Activated gamma-delta T cell (primary cell): ENCODE results near the gene TACC3.

Source experiments
- DNase-seq: peaks from one replicate; lab custom pipeline; 2025; lab: John Stamatoyannopoulos, UW

The TACC3 gene

GRCh38 chr4:1746919-1747602 is 25.7 kb downstream of the TACC3 start:
- no peak for DNase-seq

GRCh38 chr4:1747603-1747967 is 26.3 kb downstream of the TACC3 start:
- DNase-seq: no peak

GRCh38 chr4:1748465-1748995 is 27.2 kb downstream of the TACC3 start:
- peak; percentile 48 for DNase-seq

- DNase-seq: no peak
Measured at GRCh38 chr4:1749370-1749769, 28.0 kb downstream of the TACC3 start.

GRCh38 chr4:1749826-1750225 is 28.5 kb downstream of the TACC3 start:
- DNase-seq: no peak

GRCh38 chr4:1750381-1751154 is 29.2 kb downstream of the TACC3 start:
- no peak for DNase-seq

GRCh38 chr4:1751155-1751918 is 30.0 kb downstream of the TACC3 start:
- DNase-seq: no peak

- DNase-seq: no peak
Measured at GRCh38 chr4:1751919-1752283, 30.6 kb downstream of the TACC3 start.

GRCh38 chr4:1752284-1753041 is 31.1 kb downstream of the TACC3 start:
- DNase-seq: no peak

- DNase-seq: no peak
Measured at GRCh38 chr4:1753294-1753696, 32.0 kb downstream of the TACC3 start.

GRCh38 chr4:1753697-1754311 is 32.5 kb downstream of the TACC3 start:
- no peak for DNase-seq

- no peak for DNase-seq
Measured at GRCh38 chr4:1754336-1754735, 33.0 kb downstream of the TACC3 start.

- DNase-seq: no peak
Measured at GRCh38 chr4:1755297-1755696, 34.0 kb downstream of the TACC3 start.

GRCh38 chr4:1756079-1756478 is 34.8 kb downstream of the TACC3 start:
- no peak for DNase-seq

- DNase-seq: no peak
Measured at GRCh38 chr4:1756893-1757779, 35.8 kb downstream of the TACC3 start.

GRCh38 chr4:1757836-1758235 is 36.5 kb downstream of the TACC3 start:
- no peak for DNase-seq

GRCh38 chr4:1758306-1759121 is 37.2 kb downstream of the TACC3 start:
- no peak for DNase-seq

GRCh38 chr4:1759170-1759817 is 38.0 kb downstream of the TACC3 start:
- no peak for DNase-seq

GRCh38 chr4:1759818-1760223 is 38.5 kb downstream of the TACC3 start:
- DNase-seq: no peak
